Measurements from ENCODE around the gene SRP9.
"Not testable (repeated sequence)": the region's sequence is repeated elsewhere in the genome, so short reads cannot be mapped to it uniquely, and the experiment has no call there.

Gene SRP9

GRCh38 chr1:225754940-225755641, 22.5 kb upstream of the SRP9 start:
- in situ Hi-C loops (cut with MboI; ENCODE audit: low sequenced_read_pairs) = no loop called here

DNA sequence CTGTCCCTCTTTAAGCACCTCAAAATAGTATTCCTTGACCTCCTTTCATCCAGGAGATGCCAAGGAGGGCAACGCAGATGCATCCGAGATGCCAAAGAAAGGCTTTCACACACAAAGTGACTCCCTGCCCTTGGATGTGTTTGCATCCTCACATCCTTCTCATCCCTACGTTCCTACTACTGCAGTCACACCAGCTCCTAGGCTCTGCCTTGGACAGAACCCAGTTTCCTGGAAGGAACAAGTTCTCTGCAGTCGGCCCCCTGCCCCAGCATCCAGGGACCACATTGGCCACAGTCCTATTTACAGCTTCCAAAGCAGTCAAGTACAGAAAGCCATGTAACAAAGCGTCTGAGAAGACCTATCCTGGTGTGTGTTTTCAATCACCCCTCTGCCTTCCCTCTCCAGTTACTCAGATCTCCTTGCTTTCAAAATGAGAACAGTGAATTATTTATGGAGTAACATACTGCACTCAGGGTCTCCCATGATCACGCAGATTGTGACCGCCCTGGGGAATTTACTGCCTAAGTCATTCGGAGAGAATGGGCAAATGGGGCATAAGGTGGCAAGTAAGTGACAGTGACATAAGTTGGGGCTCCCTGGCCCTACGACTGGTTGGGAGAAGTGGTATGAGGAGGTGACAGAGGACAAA, 21.8 kb upstream of the SRP9 start:
- in situ Hi-C loops (cut with MboI; ENCODE audit: low sequenced_read_pairs) = no loop called here

GRCh38 chr1:225757927-225758656, 19.5 kb upstream of the SRP9 start:
- in situ Hi-C loops (cut with MboI; ENCODE audit: low sequenced_read_pairs) = no loop called here

DNA sequence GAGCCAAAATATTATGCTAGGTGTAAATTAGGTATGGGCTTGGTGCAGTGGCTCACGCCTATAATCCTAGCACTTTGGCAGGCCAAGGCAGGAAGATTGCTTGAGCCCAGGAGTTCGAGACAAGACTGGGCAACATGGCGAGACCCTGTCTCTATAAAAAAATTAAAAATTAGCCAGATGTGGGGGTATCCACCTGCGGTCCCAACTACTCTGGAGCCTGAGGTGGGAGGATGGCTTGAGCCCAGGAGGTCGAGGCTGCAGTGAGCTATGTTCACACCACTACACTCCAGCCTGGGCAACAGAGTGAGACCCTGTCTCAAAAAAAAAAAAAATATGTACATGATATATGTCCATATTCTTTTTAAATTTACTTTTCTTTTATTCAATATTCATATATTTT, 17.7 kb upstream of the SRP9 start:
- in situ Hi-C loops (cut with MboI; ENCODE audit: low sequenced_read_pairs) = not testable (repeated sequence)

DNA sequence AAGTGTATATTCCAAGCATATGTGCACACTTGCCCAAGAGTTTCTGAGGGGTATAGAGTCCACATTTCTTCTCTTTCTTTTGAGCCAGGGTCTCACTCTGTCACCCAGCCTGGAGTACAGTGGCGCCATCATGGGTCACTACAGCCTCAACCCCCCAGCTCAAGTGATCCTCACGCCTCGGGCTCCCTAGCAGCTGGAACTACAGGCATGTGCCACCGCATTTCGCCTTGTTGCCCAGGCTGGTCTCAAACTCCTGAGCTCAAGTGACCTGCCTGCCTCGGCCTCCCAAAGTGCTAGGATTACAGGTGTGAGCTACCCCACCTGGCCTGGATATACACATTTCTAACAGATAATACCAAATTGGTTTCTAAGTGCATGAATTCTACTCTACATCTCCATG, 17.1 kb upstream of the SRP9 start:
- in situ Hi-C loops (cut with MboI; ENCODE audit: low sequenced_read_pairs) = no loop called here

DNA sequence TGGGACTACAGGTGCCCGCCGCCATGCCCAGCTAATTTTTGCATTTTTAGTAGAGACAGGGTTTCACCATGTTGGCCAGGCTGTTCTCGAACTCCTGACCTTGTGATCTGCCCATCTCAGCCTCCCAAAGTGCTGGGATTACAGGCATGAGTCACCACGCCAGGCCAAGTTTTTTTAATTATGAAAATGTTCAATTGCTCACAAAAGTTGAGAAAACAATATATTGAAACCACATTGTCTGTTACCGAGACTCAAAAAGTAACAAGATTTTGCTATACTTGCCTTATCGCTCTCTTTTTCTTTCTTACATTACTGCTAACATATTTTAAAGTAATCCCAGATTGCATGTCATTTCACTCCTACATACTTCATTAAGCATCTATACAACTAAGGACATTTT, 16.2 kb upstream of the SRP9 start:
- in situ Hi-C loops (cut with MboI; ENCODE audit: low sequenced_read_pairs) = not testable (repeated sequence)

GRCh38 chr1:225762002-225762441, 15.6 kb upstream of the SRP9 start:
- in situ Hi-C loops (cut with MboI; ENCODE audit: low sequenced_read_pairs) = no loop called here

DNA sequence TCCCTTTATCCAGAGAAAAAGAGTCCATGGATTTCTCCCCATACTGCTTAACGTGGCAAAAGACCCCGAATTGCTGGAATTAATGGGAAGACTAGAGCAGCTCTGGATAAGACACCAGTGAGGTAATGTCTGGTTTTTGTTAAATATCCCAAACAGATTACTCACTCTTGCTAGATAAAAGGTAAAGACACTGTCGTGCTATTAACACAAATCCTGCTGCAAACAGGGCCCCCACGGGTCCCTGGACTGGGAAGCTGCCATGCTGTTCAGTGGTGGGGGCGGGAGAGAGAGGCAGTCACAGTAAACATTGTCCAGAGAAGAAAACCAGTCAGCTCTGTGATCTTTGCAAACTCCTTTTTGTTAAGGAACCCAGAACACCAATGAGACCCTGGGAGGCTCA, 15.2 kb upstream of the SRP9 start:
- in situ Hi-C loops (cut with MboI; ENCODE audit: low sequenced_read_pairs) = no loop called here

GRCh38 chr1:225763716-225764548, 13.7 kb upstream of the SRP9 start:
- in situ Hi-C loops (cut with MboI; ENCODE audit: low sequenced_read_pairs) = no loop called here

DNA sequence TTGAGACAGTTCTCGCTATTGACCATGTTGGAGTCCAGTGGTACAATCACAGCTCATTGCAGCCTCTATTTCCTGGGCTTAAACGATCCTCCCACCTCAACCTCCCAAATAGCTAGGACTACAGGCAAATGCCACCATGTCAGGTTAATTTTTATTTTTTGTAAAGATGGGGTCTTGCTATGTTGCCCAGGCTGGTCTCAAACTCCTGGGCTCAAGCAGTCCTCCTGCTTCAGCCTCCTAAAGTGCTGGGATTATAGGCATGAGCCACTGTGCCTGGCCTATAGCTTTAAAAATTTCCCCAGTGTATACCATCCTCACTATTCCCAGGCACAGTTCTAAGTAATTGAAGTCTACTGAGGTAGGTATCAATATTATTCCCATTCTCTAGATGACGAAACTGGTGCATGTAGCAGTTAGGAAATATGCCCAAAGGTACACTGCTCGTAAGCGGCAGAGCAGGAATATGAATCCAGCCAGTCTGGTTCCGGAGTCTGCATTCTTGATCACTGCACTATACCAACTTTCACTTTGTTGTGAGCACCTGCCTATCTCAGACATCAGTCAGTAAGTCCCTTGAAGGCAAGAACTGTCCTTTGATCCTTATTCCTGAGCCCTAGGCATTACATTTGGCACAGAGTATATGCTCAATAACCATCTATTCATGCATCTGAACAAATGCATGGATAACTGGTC, 11.5 kb upstream of the SRP9 start:
- in situ Hi-C loops (cut with MboI; ENCODE audit: low sequenced_read_pairs) = no loop called here

- in situ Hi-C loops (cut with MboI; ENCODE audit: low sequenced_read_pairs) = no loop called here
These were observed 10.5 kb upstream of the SRP9 start for GRCh38 chr1:225766967-225767633.

DNA sequence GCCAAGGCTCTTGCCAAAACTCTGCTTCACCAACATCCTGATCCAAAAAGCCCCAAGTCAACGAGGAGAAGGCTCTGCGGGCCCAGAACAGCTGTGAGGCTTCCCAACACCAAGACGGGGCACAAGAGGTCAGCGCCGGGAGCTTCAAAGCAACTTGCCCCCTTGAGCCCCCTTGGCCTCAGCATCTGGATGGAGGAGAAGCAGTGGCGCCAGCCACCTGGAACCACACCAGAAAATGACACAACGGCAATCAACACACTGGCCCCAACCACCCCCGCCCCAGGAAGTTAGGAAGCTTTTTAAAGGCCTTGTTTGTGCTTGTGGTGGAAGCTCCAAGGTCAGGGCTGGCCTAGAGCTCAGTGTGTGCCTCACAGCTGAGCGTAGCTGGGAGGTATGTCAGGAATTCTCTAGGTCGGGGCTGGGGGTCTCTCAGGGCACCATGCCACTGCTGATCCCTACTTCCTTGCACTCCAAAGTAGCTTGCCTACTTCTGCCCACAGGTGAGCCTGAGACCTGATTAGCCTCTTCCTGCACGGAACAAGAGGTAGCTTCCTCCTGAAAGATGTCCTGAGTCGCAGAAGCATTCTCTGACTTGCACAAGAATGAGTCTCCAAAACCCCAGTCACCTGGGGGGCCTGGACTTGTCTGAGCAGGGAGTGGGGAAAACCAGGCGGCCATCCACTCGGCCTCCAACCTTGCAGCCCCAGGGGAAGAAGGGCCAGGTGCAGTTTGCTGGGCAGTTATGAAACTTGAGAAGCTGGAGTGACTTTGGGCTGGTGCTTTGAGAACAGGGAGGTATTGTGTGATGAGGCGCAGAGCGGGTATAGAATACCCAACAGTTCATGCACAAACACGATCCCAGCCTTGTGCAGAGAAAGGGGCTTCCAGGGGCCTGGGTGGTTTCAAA, 9.7 kb upstream of the SRP9 start:
- in situ Hi-C loops (cut with MboI; ENCODE audit: low sequenced_read_pairs) = no loop called here

DNA sequence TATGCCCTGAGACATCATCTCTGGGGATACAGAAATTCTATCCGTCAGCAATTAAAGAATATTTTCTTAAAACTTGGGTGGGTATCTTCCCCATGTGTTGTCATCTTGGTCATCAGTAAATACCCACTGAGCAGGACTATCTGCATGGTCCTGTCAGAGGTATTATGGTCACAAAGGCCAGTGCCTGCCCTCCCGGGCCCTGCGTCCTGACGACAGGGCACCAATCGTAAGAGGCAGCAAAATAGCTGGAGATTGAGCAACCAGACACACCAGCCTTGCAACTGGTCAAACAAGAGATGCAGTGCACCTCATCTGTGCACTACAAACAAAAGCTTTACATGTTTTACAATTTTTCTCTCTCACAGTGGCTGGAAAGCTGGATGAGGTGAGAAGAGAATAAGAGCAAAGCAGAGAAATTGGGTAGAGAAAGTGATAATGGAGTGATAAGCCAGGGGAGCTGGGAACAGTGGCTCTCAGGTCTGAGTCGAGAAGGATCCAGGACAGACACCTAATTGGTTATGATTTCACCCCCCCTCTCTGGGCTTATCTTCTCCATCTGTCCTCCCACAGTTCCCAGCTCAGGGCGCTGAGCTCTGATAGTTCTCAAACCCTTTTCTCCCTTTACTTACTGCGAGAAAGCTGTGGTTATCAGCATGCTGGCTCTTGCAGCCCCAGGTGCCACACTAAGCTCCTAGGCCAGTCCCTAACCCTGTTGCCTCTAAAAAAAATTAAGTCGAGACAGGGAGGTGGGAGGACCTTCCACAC, 8.8 kb upstream of the SRP9 start:
- in situ Hi-C loops (cut with MboI; ENCODE audit: low sequenced_read_pairs) = no loop called here

GRCh38 chr1:225769687-225770086, 7.9 kb upstream of the SRP9 start:
- in situ Hi-C loops (cut with MboI; ENCODE audit: low sequenced_read_pairs) = loop anchor here (10.0 kb wide), 2 partner anchors 215 to 295 kb away; no protein-coding TSS in a partner anchor

- in situ Hi-C loops (cut with MboI; ENCODE audit: low sequenced_read_pairs) = loop anchor here (10.0 kb wide), 2 partner anchors 216 to 296 kb away; no protein-coding TSS in a partner anchor
These were observed 6.9 kb upstream of the SRP9 start for GRCh38 chr1:225770561-225771248.

DNA sequence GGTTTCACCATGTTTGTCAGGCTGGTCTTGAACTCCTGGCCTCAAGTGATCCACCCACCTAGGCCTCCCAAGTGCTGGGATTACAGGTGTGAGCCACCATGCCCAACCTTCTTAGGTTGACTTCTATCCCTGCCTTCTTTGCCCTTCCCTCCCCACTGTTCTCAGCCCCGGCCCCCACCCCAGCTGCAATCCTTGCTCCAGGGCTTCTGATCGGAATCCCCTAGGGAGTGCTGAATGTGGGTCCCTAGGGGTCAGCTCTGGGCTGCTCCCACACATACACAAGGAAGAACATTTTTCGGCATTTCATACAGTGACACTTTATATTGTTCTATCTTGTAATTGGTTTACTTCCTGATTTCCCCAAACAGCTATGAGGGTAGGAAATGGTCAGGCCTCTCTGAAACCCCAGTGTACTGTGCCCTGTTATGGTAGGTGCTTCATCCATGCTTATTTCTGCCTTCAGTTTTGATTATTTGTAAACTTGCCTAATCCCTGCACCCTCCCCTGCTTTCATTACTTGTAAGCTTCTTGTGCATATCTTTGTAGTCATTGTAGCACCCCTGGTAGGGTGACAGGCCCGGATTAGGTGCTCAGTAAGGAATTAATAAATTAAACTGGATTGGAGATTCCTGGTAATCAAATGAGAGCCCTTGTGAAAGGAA, 5.8 kb upstream of the SRP9 start:
- in situ Hi-C loops (cut with MboI; ENCODE audit: low sequenced_read_pairs) = loop anchor here (10.0 kb wide), 2 partner anchors 217 to 297 kb away; no protein-coding TSS in a partner anchor

DNA sequence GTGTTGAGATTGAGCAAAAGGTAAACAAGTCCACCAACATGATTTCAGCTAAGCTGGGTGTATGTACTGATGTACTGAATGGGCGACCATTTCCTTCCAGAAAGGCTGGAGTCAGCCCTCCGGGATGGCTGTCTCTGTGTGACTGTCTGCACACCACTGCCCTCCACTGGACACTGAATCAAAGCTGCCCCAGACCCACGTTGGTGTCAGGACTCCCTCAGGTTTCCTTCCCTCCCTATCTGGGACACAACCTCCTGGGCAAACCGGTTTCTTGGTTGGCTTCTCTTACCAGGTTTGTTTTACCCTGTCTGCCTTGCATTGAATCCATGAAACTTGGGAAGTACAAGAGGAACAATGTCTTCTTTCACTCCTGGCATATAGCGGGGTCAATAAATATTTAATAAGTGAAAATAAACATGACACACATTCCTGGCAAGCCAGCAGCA, 5.3 kb upstream of the SRP9 start:
- in situ Hi-C loops (cut with MboI; ENCODE audit: low sequenced_read_pairs) = loop anchor here (10.0 kb wide), 2 partner anchors 218 to 298 kb away; no protein-coding TSS in a partner anchor
